KMS-11 (cell line): Measurements from ENCODE around the gene DNAL1.
"Not testable (repeated sequence)": the region's sequence is repeated elsewhere in the genome, so short reads cannot be mapped to it uniquely, and the experiment has no call there.

ENCODE experiments used
- H2AFZ ChIP-seq: fragments of 200-600 bp; sonication (generic); 2 replicates; pipeline ENCODE4 v1.6.1; 2016; ENCODE audit warnings: antibody characterized with exemption, mixed run types, low read depth
- H3K27ac ChIP-seq: fragments of 200-600 bp; sonication (generic); 2 replicates; pipeline ENCODE4 v1.6.1; 2016; ENCODE audit warnings: mild to moderate bottlenecking, mixed run types
- H3K27me3 ChIP-seq: fragments of 200-600 bp; sonication (generic); 2 replicates; pipeline ENCODE4 v1.6.1; 2017; ENCODE audit warnings: mild to moderate bottlenecking, low read depth, mixed run types, moderate library complexity; ENCODE audit not compliant: insufficient read depth
- H3K36me3 ChIP-seq: fragments of 200-600 bp; sonication (generic); 2 replicates; pipeline ENCODE4 v1.6.1; 2017; ENCODE audit warnings: mild to moderate bottlenecking, mixed run types; ENCODE audit not compliant: insufficient read depth
- H3K4me1 ChIP-seq: fragments of 200-600 bp; sonication (generic); 2 replicates; pipeline ENCODE4 v1.6.1; 2016; ENCODE audit warnings: mild to moderate bottlenecking, low read depth, mixed run types; ENCODE audit not compliant: poor library complexity, severe bottlenecking
- H3K4me2 ChIP-seq: fragments of 200-600 bp; sonication (generic); 2 replicates; pipeline ENCODE4 v1.7.0; 2016; ENCODE audit warnings: mild to moderate bottlenecking, mixed run types
- H3K4me3 ChIP-seq: fragments of 200-600 bp; sonication (generic); IDR thresholded peaks from 2 replicates; pipeline ENCODE4 v1.6.1; 2017; ENCODE audit warnings: low read depth, low read length, mixed read lengths; ENCODE audit not compliant: insufficient read depth
- H3K79me2 ChIP-seq: fragments of 200-600 bp; sonication (generic); 2 replicates; pipeline ENCODE4 v1.6.1; 2016; ENCODE audit warnings: low read depth, mixed run types; ENCODE audit not compliant: insufficient read depth
- H3K9ac ChIP-seq: fragments of 200-600 bp; sonication (generic); 2 replicates; pipeline ENCODE4 v1.6.1; 2016; ENCODE audit warnings: mild to moderate bottlenecking, mixed run types
- H4K20me1 ChIP-seq: fragments of 200-600 bp; sonication (generic); 2 replicates; pipeline ENCODE4 v1.6.1; 2016; ENCODE audit warnings: mild to moderate bottlenecking, mixed run types; ENCODE audit not compliant: insufficient read depth
- TF ChIP-seq, protein P1 (sequence below): fragments of 200-600 bp; sonication (generic); conservative IDR thresholded peaks from 2 replicates; pipeline ENCODE4 v1.6.1; 2017; ENCODE audit warnings: low read depth, mild to moderate bottlenecking, antibody characterized with exemption, low read length, moderate library complexity, mixed read lengths

The DNAL1 gene

GRCh38 chr14:73640796-73641365, 3.9 kb upstream of the DNAL1 start:
- H3K36me3 ChIP-seq, result no peaks in the 10 kb centered on the region
- no peak overlapping the region for H3K9ac ChIP-seq
- H3K4me1 ChIP-seq, result peaks cover 5% of the 10 kb centered on the region
- no peaks in the 10 kb centered on the region for H4K20me1 ChIP-seq
- no peaks in the 10 kb centered on the region for H3K27me3 ChIP-seq
- H3K4me2 ChIP-seq, result no peak overlapping the region
- TF ChIP-seq, protein P1, sequence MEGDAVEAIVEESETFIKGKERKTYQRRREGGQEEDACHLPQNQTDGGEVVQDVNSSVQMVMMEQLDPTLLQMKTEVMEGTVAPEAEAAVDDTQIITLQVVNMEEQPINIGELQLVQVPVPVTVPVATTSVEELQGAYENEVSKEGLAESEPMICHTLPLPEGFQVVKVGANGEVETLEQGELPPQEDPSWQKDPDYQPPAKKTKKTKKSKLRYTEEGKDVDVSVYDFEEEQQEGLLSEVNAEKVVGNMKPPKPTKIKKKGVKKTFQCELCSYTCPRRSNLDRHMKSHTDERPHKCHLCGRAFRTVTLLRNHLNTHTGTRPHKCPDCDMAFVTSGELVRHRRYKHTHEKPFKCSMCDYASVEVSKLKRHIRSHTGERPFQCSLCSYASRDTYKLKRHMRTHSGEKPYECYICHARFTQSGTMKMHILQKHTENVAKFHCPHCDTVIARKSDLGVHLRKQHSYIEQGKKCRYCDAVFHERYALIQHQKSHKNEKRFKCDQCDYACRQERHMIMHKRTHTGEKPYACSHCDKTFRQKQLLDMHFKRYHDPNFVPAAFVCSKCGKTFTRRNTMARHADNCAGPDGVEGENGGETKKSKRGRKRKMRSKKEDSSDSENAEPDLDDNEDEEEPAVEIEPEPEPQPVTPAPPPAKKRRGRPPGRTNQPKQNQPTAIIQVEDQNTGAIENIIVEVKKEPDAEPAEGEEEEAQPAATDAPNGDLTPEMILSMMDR, result no peak
- no peaks in the 10 kb centered on the region for H3K79me2 ChIP-seq
- no peak overlapping the region for H3K4me3 ChIP-seq
- no peak overlapping the region for H3K27ac ChIP-seq
- H2AFZ ChIP-seq, result no peak overlapping the region

- H3K4me3 ChIP-seq, result no peak overlapping the region
- no peaks in the 10 kb centered on the region for H3K36me3 ChIP-seq
- TF ChIP-seq, protein P1, result no peak
- H3K27me3 ChIP-seq, result no peaks in the 10 kb centered on the region
- no peak overlapping the region for H3K27ac ChIP-seq
- peak overlapping the region; percentile 45; the same call in 1 of the 2 replicates for H3K9ac ChIP-seq
- peak overlapping the region; percentile 49; the same call in 1 of the 2 replicates for H3K4me2 ChIP-seq
- no peaks in the 10 kb centered on the region for H4K20me1 ChIP-seq
- peak overlapping the region; percentile 72 for H2AFZ ChIP-seq
- H3K79me2 ChIP-seq, result no peaks in the 10 kb centered on the region
- H3K4me1 ChIP-seq, result peaks cover 16% of the 10 kb centered on the region
Measured at GRCh38 chr14:73645248-73645610, 443 bp downstream of the DNAL1 start.

DNA sequence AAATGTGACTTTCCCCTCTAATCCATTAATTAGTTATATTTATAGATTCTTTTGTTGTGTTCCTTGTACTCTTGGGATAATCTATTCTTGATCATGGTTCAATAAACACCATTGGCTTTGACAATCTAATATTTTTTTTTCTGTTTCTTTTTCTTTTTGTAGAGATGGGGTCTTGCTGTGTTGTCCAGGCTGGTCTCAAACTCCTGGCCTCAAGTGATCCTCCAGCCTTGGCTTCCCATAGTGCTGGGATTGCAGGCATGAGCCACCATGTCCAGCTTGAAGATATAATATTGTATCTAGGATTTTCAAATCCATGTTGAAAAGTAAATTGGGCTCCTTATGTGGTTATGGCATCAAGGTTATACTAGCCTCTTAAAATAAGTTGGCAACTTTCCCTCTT, 6.2 kb downstream of the DNAL1 start:
- Histone ChIP-seq H3K36me3 (no peaks in the 10 kb centered on the region), H3K4me2 (no peak overlapping the region), H2AFZ (no peak overlapping the region), H3K4me1 (peaks cover 9% of the 10 kb centered on the region), H3K9ac (no peak overlapping the region), H3K79me2 (no peaks in the 10 kb centered on the region), H3K27me3 (no peaks in the 10 kb centered on the region), H3K4me3 (no peak overlapping the region), H4K20me1 (no peaks in the 10 kb centered on the region), H3K27ac (no peak overlapping the region)
- TF ChIP-seq, protein P1, result no peak

DNA sequence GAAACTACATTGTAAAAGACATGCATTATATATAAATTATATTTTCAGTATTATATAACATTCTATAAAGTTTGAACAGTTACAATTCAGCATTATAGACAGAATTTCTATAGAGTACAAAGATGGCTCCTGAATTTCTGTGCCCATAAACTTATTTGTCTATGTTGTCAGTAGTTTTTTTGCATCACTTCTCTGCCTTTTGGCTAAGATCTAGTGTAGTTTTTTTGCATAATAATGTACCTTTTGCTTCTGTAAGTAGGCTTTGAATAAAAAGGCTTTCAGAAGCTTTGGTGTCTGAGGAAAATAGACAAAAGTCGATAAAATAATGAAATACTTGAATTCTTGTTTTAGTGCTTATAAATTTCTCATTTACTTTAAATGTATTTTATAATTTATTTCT, 11.1 kb downstream of the DNAL1 start:
- H2AFZ ChIP-seq, result no peak overlapping the region
- no peaks in the 10 kb centered on the region for H4K20me1 ChIP-seq
- no peaks in the 10 kb centered on the region for H3K36me3 ChIP-seq
- no peak overlapping the region for H3K9ac ChIP-seq
- H3K27ac ChIP-seq, result no peak overlapping the region
- H3K27me3 ChIP-seq, result no peaks in the 10 kb centered on the region
- H3K4me3 ChIP-seq, result no peak overlapping the region
- no peak overlapping the region for H3K4me2 ChIP-seq
- no peaks in the 10 kb centered on the region for H3K4me1 ChIP-seq
- TF ChIP-seq, protein P1, result no peak
- no peaks in the 10 kb centered on the region for H3K79me2 ChIP-seq

DNA sequence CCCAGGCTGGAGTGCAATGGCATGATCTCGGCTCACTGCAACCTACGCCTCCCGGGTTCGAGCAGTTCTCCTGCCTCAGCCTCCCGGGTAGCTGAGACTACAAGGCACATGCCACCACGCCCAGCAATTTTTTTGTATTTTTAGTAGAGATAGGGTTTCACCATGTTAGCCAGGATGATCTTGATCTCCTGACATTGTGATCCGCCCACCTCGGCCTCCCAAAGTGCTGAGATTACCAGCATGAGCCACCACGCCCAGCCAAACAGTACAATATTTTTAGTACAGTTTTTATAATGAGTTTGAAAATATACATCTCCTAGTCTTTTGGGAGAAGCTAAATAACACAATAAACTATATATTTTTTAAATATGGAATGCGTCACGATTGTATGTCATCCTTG, 14.4 kb downstream of the DNAL1 start:
- H3K36me3 ChIP-seq, H4K20me1 ChIP-seq, H3K4me3 ChIP-seq, H3K9ac ChIP-seq, H3K27me3 ChIP-seq, H2AFZ ChIP-seq, H3K79me2 ChIP-seq, H3K4me1 ChIP-seq, H3K27ac ChIP-seq, H3K4me2 ChIP-seq: not testable (repeated sequence)
